ENCODE data around the gene CNIH1. TPM values are rescaled to one million over a fixed set of nuclear protein-coding genes. Genes with fewer than 3 reads are reported as not detected.

CNIH1 gene
- total RNA-seq, 6 experiments from 2014 or later, result 95.9 to 209 (median 157) TPM

DNA sequence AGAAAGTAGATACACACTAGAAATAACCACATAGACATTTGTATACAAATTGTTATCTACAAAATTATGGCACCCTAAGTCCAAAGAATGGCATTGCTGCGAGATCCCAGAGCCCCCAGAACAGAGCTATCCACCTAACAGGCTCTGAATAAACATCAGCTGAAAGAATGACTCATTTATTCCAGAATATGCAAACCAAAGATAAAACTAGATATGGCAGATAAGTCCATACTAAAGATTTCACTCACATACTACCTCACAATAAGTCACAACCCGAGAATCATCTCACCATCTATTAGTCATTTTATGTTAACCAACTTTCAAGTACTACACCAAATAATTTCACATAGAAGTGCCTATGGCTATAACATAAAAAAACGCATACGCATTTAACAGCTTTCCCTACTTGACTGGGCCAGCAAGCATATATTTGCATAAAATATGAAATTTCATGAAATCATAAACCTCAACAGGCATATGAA is 5.6 kb downstream of the CNIH1 start:
- TF ChIP-seq, protein P1, sequence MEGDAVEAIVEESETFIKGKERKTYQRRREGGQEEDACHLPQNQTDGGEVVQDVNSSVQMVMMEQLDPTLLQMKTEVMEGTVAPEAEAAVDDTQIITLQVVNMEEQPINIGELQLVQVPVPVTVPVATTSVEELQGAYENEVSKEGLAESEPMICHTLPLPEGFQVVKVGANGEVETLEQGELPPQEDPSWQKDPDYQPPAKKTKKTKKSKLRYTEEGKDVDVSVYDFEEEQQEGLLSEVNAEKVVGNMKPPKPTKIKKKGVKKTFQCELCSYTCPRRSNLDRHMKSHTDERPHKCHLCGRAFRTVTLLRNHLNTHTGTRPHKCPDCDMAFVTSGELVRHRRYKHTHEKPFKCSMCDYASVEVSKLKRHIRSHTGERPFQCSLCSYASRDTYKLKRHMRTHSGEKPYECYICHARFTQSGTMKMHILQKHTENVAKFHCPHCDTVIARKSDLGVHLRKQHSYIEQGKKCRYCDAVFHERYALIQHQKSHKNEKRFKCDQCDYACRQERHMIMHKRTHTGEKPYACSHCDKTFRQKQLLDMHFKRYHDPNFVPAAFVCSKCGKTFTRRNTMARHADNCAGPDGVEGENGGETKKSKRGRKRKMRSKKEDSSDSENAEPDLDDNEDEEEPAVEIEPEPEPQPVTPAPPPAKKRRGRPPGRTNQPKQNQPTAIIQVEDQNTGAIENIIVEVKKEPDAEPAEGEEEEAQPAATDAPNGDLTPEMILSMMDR (IDR thresholded peaks at IDR 0.05), result no peak
- no peak for TF ChIP-seq POLR2A (IDR thresholded peaks at IDR 0.05)
- 76% methylated on average over 4 of the region's 4 CpGs for WGBS (ENCODE audit: insufficient coverage, low coverage, low lambda C conversion rate, missing lambda C conversion rate)
- Histone ChIP-seq H3K4me3 (no peak overlapping the region), H3K27me3 (no peaks in the 10 kb centered on the region), H3K9me3 (no peaks in the 10 kb centered on the region), H3K27ac (no peak overlapping the region), H3K4me1 (peaks cover 0 to 68% (median 5%) of the 10 kb centered on the region in 4 donors), H3K36me3 (peaks cover 0 to under 1% (median 0%) of the 10 kb centered on the region in 4 donors)
- intact Hi-C loops (cut with DNase I), result no loop called here
- DNase-seq, result no peak
- ATAC-seq, result peak in 1 of 4 donors; percentile 45

DNA sequence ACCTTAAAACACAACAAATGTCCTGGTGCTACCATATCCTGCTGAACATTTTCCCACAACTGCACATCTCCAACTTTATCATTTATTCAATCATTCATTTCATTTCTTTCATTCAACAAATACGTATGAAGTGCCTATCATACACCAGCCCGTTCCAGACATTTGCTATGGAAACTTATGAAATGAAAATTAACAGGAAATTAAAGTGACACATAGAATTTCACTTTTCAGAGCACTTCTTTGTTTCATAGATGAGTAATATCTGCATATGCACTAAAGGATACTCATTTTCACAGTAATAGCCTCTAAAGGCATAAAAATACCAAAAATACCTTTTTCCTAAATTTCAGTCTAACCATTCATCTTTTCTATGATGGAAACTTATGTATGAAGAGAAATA is 12.6 kb downstream of the CNIH1 start:
- Histone ChIP-seq H3K27ac (no peak overlapping the region), H3K9me3 (no peaks in the 10 kb centered on the region), H3K4me3 (no peak overlapping the region), H3K27me3 (no peaks in the 10 kb centered on the region), H3K36me3 (peaks cover 6 to 50% (median 17%) of the 10 kb centered on the region in 4 donors), H3K4me1 (peaks cover 0 to 17% (median 0%) of the 10 kb centered on the region in 4 donors)
- no peak for DNase-seq
- no peak for TF ChIP-seq POLR2A (IDR thresholded peaks at IDR 0.05)
- TF ChIP-seq, protein P1 (IDR thresholded peaks at IDR 0.05), result no peak
- intact Hi-C loops (cut with DNase I), result no loop called here
- WGBS (ENCODE audit: insufficient coverage, low coverage, low lambda C conversion rate, missing lambda C conversion rate), result 78% methylated on average over 2 of the region's 2 CpGs
- no peak for ATAC-seq

DNA sequence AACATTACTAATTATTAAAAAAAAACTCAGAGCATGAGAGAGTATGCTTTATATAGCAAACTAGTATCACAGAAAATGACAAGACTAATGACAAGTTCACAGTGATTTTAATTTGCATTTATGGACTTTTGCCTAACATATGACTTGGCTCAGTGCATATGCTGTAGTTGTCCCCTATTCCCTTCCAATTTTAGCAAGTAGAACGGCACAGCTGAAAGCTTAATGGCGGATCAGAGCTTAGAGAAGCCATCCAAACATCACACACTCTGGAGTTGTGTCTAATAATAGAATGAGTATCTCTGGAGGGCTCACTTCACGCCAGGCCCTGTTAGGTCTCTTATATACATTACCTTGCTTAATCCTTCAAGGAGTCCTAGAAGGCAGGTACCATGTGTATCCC is 13.3 kb downstream of the CNIH1 start:
- H3K4me1 ChIP-seq, result peaks cover 0 to 13% (median 0%) of the 10 kb centered on the region in 4 donors
- no peak overlapping the region for H3K27ac ChIP-seq
- ATAC-seq, result no peak
- H3K36me3 ChIP-seq, result peaks cover 6 to 50% (median 17%) of the 10 kb centered on the region in 4 donors
- no peaks in the 10 kb centered on the region for H3K9me3 ChIP-seq
- no peak for DNase-seq
- 25% methylated on average over 1 of the region's 3 CpGs for WGBS (ENCODE audit: insufficient coverage, low coverage, low lambda C conversion rate, missing lambda C conversion rate)
- H3K27me3 ChIP-seq, result no peaks in the 10 kb centered on the region
- TF ChIP-seq POLR2A (IDR thresholded peaks at IDR 0.05), result no peak
- TF ChIP-seq, protein P1 (IDR thresholded peaks at IDR 0.05), result no peak
- intact Hi-C loops (cut with DNase I), result no loop called here
- H3K4me3 ChIP-seq, result no peak overlapping the region

DNA sequence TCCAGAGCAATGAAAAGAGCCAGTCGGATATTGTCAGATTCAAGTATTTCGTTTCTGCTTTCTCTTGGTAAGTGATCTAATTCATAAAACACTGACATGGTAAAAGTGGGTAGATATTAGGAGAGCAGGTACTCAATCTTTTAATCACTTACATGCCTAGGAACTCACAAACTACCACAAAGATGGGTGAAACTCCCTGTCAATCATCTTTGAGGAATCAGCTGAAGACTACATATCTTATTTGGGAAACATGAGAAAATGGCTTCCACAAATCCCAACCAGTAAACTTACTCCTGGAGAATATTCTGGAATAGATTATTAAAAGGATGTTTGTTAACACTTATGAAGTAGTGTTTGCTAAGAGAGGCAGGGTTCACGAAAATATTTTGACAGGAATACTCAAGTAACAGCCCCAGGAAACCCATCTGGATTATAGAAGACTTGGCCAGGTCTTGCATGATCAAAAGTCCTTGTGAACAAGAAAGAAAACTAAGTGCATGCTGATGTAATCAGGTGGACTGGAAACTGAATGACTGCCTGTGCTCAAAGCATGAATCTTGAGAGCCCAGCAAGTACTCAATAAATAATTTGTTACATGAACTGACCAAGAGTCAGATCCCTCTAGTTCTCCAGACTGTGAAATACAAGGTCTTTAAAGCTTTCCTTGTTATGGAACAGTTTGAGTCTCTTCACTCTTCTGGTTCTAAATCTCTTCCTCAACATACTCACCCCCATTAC is 15.5 kb downstream of the CNIH1 start:
- Histone ChIP-seq H3K4me1 (peaks cover 0 to 6% (median 0%) of the 10 kb centered on the region in 4 donors), H3K36me3 (peaks cover 6 to 50% (median 17%) of the 10 kb centered on the region in 4 donors), H3K27me3 (no peaks in the 10 kb centered on the region), H3K27ac (no peak overlapping the region), H3K4me3 (no peak overlapping the region), H3K9me3 (no peaks in the 10 kb centered on the region)
- intact Hi-C loops (cut with DNase I), result no loop called here
- 89% methylated on average over 3 of the region's 3 CpGs for WGBS (ENCODE audit: insufficient coverage, low coverage, low lambda C conversion rate, missing lambda C conversion rate)
- TF ChIP-seq, protein P1 (IDR thresholded peaks at IDR 0.05), result no peak
- no peak for TF ChIP-seq POLR2A (IDR thresholded peaks at IDR 0.05)
- ATAC-seq, result no peak
- no peak for DNase-seq
